MM.1S (cell line): ENCODE data around the gene MAU2.

Source experiments
- EZH2 ChIP-seq: fragments of 300-600 bp; sonication (generic); optimal IDR thresholded peaks from 2 replicates; pipeline ENCODE3; 2017; ENCODE audit warnings: low read depth, mild to moderate bottlenecking, antibody characterized with exemption, low read length, mixed read lengths
- EZH2phosphoT487 ChIP-seq: fragments of 300-600 bp; sonication (generic); IDR thresholded peaks from 2 replicates; pipeline ENCODE4 v1.6.1; 2018; ENCODE audit warnings: antibody characterized with exemption, low read length
- TF ChIP-seq, protein P1 (sequence below): fragments of 300-600 bp; sonication (generic); IDR thresholded peaks from 2 replicates; pipeline ENCODE4 v1.5.1; 2016; ENCODE audit warnings: antibody characterized with exemption, low read length, mixed read lengths

- TF ChIP-seq, protein P1, sequence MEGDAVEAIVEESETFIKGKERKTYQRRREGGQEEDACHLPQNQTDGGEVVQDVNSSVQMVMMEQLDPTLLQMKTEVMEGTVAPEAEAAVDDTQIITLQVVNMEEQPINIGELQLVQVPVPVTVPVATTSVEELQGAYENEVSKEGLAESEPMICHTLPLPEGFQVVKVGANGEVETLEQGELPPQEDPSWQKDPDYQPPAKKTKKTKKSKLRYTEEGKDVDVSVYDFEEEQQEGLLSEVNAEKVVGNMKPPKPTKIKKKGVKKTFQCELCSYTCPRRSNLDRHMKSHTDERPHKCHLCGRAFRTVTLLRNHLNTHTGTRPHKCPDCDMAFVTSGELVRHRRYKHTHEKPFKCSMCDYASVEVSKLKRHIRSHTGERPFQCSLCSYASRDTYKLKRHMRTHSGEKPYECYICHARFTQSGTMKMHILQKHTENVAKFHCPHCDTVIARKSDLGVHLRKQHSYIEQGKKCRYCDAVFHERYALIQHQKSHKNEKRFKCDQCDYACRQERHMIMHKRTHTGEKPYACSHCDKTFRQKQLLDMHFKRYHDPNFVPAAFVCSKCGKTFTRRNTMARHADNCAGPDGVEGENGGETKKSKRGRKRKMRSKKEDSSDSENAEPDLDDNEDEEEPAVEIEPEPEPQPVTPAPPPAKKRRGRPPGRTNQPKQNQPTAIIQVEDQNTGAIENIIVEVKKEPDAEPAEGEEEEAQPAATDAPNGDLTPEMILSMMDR = no peak
- TF ChIP-seq EZH2phosphoT487 = no peak
- no peak for TF ChIP-seq EZH2
Measured at GRCh38 chr19:19355606-19356139, 35.0 kb downstream of the MAU2 start.
